Cerebellar cortex (tissue), 1 donor: ENCODE data around the gene MMP11.
"Not testable (repeated sequence)": the region's sequence is repeated elsewhere in the genome, so short reads cannot be mapped to it uniquely, and the experiment has no call there.

Experiments
- DNase-seq: peaks from one replicate; pipeline ENCODE4 v3.0.0-alpha.2; 2015; ENCODE audit warnings: low spot score

Gene MMP11, protein sequence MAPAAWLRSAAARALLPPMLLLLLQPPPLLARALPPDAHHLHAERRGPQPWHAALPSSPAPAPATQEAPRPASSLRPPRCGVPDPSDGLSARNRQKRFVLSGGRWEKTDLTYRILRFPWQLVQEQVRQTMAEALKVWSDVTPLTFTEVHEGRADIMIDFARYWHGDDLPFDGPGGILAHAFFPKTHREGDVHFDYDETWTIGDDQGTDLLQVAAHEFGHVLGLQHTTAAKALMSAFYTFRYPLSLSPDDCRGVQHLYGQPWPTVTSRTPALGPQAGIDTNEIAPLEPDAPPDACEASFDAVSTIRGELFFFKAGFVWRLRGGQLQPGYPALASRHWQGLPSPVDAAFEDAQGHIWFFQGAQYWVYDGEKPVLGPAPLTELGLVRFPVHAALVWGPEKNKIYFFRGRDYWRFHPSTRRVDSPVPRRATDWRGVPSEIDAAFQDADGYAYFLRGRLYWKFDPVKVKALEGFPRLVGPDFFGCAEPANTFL

DNA sequence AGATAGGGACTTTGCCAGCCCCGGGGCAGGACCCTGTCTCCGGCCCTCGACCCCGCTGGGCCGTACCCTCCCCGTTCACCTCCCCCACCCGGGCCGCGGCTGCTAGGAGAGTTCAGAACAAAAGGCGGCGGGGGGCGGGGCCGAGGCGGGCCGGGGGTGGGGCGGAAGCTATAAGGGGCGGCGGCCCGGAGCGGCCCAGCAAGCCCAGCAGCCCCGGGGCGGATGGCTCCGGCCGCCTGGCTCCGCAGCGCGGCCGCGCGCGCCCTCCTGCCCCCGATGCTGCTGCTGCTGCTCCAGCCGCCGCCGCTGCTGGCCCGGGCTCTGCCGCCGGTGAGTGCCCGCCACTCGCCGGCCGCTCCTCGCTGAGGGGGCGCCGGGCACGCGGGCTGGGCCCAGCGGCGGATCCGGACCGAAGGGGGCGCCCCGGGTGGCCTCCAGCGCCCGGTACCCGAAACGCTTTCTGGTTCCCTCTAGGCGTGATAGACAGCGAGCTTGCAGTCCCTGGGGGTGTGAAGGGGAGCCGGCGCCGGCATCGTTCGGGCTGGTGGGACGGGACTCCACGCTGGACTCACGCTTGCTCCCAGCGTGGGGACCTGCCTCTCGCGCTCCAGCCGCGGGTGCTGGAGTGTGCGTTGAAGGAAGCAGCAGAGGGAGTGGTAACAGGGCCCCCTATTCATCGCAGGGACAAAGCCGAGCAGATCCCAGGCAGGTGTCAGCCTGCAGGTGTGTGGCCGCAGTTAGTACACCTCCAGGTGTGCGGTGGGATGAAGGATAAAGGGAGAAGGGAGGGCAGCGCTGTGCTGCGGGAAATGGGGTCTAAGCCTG lies at the start of gene MMP11:
TSS of gene MMP11 (plus strand) at position 201 of the 825 bp plus-strand sequence. CDS start at position 223, 22 bp downstream.
- DNase-seq: no peak

DNA sequence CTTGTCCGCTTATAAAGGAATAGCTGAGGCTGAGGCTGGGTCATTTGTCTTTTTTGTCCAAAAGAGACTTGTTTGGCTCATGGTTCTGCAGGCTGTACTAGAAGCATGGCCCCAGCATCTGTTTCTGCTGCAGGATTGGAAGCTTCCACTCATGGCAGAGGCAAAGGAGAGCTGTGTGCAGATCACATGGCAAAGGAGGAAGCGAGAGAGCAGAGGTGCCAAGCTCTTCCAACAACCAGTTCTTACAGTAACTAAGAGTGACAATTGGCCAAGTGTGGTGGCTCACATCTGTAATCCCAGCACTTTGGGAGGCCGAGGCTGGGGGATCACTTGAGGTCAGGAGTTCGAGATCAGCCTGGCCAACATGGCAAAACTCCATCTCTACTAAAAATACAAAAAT lies 44.5 kb upstream of the MMP11 start:
- not testable (repeated sequence) for DNase-seq

DNA sequence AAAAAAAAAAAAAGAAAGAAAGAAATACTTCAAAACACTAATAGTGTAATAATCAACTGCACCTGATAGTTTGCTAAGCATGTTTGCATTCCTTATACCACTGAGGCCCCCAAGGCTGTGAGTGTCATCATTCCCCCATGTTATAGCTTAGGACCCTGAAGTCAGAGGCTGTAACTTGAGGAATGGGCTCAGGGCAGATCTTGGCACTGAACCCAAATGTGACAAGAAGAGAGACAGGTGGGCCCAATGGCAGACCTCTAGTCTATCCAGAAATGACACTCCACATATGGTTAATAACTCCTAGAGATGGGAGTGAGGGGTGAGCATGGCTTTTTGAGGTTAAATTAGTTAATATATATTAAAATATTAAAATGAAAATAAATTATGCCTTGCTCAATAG lies 35.0 kb upstream of the MMP11 start:
- no peak for DNase-seq

DNA sequence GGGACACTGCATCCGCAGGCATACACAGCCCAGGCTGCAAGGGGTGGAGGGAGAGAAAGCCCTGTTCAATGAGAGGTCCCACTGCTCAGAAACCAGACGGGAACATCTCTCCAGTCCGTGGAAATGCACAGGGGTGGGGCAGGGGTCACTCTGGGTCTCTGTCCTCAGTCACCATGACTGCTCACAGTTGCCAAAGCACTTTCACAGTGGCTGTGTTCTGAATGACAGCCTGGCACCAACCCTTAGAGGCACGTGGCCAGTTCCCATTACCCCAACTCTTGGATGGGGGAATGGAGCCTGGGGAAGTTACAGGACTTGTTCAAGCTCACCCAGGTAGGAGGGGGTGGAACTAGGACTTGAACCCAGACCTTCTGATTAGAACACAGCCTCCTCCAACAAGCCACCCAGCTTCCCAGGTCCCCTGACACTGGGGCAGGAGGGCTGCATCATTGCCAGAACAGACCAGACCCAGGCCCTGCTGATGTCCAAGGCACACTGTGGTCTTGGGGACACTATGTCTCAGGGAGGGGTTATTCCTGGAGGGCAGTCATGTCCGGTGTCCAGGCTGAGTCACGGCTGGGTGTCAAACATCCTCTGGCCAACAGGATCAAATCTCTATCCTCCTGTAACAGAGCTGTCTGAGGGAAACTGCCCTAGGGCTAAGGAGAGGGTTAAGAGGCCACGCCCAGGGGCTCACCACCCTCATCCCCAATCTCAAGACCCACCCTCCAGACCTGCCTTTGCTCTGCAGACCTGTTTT lies 30.0 kb upstream of the MMP11 start:
- DNase-seq: no peak

DNA sequence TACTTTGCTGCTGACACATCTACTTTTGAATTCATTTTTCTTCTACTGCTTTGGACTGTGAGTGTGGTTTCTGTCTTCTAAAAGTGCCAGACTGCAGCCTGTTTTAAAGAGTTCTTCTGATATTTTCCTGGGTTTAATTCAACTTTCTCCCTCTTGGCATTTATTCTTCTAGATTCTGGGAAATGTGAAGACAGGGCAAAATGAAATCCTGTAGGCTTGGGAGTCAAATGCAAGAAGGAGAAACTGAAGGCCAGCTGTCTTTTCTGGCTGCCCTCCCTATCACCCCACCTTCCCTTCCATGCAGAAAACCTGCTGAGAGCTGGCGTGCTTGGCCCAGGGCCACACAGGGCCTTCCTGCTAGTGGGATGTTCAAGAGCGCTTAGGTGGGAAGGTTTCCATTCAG lies 29.3 kb upstream of the MMP11 start:
- peak; percentile 64 for DNase-seq

DNA sequence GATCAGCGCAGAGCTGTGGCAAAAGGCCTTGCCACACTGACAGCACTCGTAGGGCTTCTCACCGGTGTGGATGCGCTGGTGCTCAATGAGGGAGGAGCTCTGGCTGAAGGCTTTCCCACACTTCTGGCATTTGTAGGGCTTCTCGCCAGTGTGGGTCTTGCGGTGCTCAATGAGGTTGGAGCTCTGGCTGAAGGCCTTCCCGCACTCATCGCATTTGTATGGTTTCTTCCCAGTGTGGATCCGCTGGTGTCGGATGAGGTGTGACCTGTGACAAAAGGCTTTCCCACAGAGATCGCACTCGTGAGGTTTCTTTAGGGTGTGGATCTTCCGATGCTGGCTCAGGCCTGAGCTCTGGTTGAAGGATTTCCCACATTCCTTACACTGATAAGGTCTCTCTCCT lies 28.6 kb upstream of the MMP11 start:
- DNase-seq: no peak

DNA sequence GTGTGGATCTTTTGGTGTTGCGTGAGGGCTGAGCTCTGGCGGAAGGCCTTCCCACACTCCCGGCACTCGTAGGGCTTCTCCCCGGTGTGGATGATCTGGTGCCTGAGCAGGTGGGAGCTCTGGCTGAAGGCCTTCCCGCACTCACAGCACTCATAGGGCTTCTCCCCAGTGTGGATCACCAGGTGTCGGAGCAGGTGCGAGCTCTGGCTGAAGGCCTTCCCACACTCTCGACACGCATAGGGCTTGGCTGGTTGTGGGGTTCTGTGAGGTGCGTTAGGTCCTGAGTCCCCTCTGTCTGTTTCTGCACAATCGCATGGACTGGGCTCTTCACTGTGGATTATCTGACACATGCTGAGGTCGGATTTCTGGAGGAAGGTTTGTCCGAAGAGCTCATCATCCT lies 28.2 kb upstream of the MMP11 start:
- DNase-seq: no peak

DNA sequence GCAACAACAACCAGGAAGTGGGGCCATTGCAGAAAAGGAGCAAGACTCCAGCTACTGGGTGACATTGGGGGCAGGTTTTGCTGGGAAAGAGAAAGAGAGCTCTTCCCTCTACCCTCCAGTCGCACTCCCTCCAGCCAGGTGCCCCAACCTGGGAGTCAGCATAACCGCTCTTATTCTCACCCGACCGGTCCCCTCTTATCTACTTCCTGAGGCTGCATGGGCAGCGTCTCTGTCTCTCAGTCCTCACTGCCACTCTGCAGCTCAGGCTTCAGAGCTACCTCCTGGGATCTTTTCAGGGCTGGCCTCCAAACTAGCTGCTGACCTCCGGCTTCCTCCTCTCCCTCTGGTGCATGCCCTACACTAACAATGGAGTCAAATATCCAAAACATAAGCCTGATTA lies 26.9 kb upstream of the MMP11 start:
- DNase-seq: no peak

DNA sequence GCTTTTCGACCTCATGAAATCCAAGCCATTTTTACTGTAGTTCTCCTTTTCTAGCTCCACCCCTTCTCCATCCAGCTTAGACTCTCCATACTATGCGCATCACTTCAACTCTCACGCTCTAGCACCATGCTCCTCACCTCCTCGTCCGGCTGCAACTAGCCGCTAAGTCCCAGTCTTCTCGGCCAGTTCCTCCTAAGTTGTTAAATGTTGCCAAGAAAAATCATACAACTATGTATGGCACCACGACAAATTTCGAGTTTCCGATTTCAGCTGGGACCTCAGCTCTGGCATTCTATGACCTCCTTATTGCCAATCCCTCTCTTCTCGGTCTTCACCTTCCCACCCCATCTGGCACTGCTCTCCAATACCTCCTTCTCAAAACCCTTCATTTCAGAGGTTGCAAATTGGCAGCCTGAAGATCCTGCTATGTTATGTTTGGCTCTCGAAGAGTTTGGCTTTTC lies 22.8 kb upstream of the MMP11 start:
- DNase-seq: no peak

DNA sequence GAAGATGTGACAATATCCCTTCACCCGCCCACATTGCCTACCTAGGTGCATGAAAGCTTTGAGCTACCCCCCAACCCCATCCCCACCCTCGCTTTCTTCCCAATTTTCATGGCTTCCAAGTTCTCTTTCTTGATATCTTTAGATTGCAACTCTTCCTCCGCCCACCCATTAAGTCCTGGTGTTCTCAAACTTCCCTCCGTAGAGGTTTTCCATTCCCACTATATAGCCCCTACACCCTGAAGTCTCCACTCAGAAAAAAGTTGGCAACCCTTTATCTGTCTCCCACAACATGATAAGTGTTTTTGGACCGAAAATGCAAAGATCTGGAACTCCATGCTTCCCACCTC lies 22.3 kb upstream of the MMP11 start:
- DNase-seq: no peak

DNA sequence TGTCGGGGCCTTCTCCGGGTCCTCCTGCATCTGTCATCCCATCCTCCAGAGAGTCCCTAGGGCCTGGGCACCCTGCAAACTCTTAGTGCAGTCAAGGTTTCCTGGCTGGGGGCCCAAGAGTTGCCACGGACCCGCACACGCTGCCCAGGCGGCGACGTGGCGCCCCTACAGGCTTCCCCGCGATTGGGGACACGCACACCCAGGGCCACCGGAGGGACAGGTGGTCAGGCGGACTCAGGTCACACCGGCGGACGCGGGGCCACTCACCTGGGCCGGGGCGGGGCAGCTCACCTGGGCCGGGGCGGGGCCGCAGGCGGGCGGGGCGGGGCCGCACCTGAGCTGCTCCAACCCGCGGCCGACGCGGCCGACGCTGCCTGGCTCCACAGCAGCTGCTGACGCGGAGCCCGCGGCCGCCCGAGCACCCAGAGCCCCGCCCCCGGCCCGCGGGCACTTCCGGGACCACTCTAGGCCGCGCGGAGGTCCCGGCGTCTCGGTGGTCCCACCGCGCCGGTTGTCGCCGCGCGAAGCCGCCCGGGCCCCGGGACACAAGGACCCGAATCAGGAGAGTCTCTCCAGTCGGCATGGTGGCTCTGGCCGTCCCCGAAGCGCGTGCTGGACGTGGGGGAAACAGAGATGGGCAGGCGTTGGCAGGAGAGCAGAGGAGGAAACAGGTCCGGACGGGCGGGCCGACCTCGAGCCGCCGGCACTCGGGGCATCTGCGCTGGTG lies 21.8 kb upstream of the MMP11 start, which contains the start of gene ZNF70:
TSS of gene ZNF70 (minus strand) at position 399 of the 727 bp plus-strand sequence. CDS start 5,972 bp downstream, outside the sequence.
- DNase-seq: peak; percentile 79

DNA sequence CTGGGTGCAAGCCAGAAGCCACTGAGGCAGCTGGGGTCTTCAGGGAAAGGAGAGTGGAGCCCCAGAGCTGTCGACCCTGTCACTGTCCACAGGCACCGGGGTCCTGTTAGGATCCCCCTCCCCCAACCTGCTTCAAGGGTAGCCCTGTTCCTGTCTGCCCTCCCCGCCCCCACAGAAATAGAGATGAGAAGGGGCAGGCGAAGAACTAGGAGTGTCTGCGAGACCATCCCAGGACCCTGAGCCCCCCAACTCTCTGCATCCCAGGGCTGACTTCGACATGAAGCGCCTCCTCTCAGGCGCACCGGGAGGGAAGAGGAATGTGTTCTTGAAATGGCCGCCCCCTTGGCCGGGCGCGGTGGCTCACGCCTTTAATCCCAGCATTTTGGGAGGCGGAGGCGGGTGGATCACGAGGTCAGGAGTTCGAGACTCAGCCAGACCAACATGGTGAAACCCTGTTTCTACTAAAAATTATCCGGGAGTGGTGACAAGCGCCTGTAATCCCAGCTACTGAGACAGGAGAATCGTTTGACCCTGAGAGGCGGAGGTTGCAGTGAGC lies 21.1 kb upstream of the MMP11 start:
- peak; percentile 36 for DNase-seq

DNA sequence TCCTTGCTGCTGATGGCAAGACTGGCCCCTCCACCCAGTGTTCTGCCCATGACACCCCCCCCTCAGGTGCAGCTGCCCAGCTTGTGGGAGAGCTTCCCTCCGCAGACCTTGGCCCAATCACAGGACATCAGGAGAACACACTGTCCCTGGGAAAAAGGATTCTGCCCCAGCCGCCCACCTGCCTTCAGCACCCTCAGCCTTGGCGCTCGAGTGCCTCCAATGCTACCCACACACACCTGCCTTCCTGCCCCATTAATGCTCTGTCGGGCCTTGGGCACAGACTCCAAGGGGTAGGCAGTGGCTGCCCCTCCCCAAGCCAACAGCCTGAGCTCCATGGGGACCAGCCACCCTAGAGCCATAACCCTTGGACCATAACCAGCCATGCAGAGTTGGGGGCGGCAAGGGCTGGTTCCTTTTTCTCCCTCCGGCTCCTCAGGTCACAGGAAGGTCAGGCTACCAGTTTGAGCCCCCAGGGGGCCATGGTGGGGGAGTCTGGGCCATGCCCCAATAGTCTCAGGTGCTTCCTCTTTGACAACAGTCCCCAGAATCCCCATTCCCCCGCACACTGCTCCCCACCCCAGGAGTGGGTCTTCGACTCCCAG lies 20.5 kb upstream of the MMP11 start:
- DNase-seq: no peak

DNA sequence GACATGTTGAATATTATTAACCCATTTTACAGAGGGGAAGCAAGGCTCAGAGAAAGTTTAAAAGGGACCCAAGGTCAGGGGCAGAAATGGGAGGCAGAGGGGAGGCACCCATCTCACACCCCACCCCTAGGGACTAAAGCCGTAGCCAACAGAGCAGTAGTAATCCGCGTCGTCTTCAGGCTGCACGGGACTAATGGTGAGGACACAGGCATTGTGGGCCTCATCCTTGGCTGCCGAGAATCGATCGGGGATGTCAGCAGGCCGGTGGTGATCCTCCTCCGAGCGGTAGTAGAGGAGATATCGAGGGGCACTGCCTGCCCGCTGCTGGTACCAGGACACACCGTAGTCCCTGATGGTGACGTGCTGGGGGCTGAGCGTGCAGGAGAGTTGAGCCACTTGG lies 19.9 kb upstream of the MMP11 start:
- DNase-seq: no peak

DNA sequence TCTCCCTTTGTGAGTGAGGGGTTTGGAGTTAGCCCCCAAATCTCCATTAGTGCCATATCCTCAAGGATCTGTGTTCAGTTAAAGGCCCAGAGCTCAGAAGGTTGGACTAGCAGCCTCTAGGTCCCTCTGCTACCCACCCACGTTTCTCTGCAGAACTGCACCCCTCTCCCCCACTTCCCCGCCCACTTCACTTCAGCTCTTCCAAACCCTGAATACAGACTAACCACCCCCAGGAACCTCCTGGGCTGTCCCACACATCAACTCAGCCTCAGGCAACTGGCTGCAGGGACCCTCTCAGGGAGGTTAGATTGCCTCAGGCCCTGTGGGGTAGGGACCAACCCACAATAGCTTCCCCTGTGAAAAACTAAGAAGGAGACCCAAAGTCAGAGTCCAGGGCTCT lies 19.3 kb upstream of the MMP11 start:
- DNase-seq: no peak

DNA sequence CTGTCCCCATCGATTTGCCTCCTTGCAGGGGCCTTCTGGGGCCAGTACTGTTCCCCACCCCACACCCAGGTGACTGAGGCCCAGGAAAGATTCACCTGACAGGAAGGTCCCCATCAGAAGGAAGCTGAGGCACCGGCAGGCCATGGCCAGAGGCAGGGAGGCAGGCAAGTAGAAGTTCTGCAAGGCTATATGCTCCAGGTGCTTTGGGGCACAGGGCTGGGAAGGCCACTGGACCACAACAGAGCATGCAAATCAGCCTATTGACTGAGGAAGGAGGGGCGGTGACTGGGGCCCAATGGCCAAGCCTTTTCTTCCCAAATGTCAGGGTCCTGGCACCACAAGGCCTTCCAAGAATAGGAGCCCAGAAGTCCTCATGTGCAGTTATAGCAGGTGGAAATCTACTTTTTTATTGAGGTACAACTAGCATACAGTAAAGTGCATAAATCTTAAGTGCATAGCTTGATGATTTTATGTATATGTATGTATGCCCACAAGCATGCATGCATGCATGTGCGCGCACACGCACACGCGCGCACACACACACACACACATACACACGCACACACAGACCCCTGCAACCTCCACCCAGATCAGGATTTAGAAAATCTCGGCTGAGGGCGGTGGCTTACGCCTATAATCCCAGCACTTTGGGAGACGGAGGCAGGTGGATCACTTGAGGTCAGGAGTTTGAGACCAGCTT lies 18.3 kb upstream of the MMP11 start, which contains the start of gene VPREB3:
TSS of gene VPREB3 (minus strand) at position 206 of the 700 bp plus-strand sequence. CDS start at position 144, 62 bp downstream.
- no peak for DNase-seq

DNA sequence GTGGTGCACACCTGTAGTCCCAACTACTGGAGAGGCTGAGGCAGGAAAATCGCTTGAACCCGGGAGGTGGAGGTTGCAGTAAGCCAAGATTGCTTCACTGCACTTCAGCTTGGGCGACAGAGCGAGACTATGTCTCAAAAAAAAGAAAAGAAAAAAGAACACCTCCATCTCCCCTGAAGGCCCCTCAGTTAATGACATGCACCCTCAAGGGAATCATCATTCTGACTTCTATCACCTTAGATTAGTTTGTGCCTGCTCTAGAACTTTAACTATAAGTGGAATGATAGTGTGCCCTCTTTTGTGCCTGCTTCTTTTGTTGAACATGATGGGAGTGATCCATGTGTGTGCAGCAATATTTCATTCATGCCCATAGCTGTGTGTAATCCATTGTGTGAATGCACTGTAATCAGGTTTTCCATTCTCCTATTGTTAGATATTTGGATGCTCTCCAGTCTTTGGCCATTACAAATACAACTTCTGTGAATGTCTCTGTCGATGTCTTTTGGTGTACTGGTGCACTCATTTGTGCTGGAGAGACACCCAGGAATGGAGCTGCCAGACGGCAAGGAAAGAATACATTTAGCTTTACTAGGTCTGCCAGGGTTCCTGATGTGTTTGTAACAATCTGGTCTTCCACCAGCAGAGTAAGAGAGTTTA lies 17.5 kb upstream of the MMP11 start:
- no peak for DNase-seq

DNA sequence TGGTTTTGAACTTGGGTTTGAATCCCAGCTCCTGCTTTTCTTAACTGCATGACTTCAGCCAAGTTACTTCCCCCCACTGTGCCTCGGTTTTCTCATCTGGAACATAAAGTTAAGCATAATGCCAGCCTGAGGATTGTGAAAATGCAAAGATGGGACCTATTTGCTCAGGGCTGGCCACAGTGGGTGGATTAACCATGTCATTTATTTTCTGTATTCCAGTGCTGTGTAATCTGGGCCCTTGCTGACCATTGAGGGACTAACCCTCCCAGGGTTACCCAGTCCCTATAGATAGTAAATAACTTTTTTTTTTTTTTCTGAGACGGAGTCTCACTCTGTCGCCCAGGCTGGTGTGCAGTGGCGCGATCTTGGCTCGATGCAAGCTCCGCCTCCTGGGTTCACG lies 16.9 kb upstream of the MMP11 start:
- DNase-seq: no peak

DNA sequence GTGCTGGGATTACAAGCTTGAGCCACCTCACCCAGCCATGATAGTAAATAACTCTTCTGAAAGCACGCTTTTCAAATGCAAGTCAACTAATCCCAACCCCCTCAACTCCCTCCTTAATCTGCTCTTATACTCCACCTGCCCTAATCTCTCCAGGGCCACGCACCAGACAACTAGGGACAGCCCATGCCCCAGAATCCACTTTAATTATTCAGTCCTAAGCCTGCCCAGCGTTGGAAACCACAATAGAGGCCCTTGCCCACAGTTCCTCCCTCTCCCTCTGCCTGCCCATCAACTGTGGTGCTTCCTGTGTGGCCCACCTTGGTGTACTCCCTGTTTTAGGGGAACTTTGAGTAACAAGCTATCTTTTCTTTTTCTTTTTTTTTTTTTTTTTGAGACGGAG lies 15.8 kb upstream of the MMP11 start:
- DNase-seq: no peak
